IMR-90 (cell line): Measurements from ENCODE around the gene WDR70. TPM values are rescaled to one million over a fixed set of nuclear protein-coding genes. Genes with fewer than 3 reads are reported as not detected.

Experiments
- ATAC-seq: fragments of 200-7000 bp; cut with Tn5 transposase; 2 replicates; pipeline ENCODE4 v1.9.1; 2020; ENCODE audit warnings: low read depth, mild to moderate bottlenecking, moderate library complexity
- BruUV-seq: library from RNA; stranded (reverse); fragments of 400-500 nt; replicated peaks from 2 replicates; lab custom pipeline; 2021; lab: Mats Ljungman, UMichigan
- CTCF ChIA-PET: fragments of 300-600 bp; formaldehyde crosslinking; extraction: SDS; loops from one replicate; lab custom pipeline; 2021; ENCODE audit warnings: antibody characterized with exemption; lab: Yijun Ruan, JAX
- POLR2A ChIA-PET: fragments of 300-600 bp; sonication (Branson Sonifier 250); formaldehyde crosslinking; loops from one replicate; lab custom pipeline; 2022; ENCODE audit warnings: antibody characterized with exemption; ENCODE audit not compliant: unreplicated experiment; lab: Charles Lee
- DNase-seq: peaks from one replicate; pipeline ENCODE4 v3.0.0; 2013
- H2AFZ ChIP-seq: replicated peaks from 2 replicates; pipeline ENCODE3; 2013; ENCODE audit warnings: low read length, mild to moderate bottlenecking; ENCODE audit not compliant: poor library complexity
- H2AK5ac ChIP-seq: 2 replicates; pipeline ENCODE4 v1.6.1; 2013; ENCODE audit warnings: low read depth, low read length, inconsistent platforms
- H2AK9ac ChIP-seq: replicated peaks from 2 replicates; pipeline ENCODE3; 2013; ENCODE audit warnings: mild to moderate bottlenecking, low read depth, low read length, moderate library complexity; ENCODE audit not compliant: poor library complexity
- H2BK120ac ChIP-seq: 2 replicates; pipeline ENCODE4 v1.6.1; 2013; ENCODE audit warnings: low read depth, low read length, inconsistent platforms
- H2BK15ac ChIP-seq: 3 replicates; pipeline ENCODE4 v1.6.1; 2013; ENCODE audit warnings: low read depth, low read length, inconsistent platforms
- H2BK20ac ChIP-seq: 2 replicates; pipeline ENCODE4 v1.6.1; 2013; ENCODE audit warnings: low read depth, mild to moderate bottlenecking, inconsistent platforms, low read length, moderate library complexity
- H2BK5ac ChIP-seq: 2 replicates; pipeline ENCODE4 v1.6.1; 2013; ENCODE audit warnings: mild to moderate bottlenecking, low read depth, low read length, inconsistent platforms; ENCODE audit not compliant: poor library complexity, severe bottlenecking
- H3K14ac ChIP-seq: replicated peaks from 2 replicates; pipeline ENCODE4 v1.6.1; 2013; ENCODE audit warnings: low read depth, low read length, inconsistent platforms
- H3K18ac ChIP-seq: 2 replicates; pipeline ENCODE4 v1.6.1; 2013; ENCODE audit warnings: low read depth, low read length, control low read depth
- H3K23ac ChIP-seq: 2 replicates; pipeline ENCODE4 v1.6.1; 2013; ENCODE audit warnings: low read depth, low read length, inconsistent platforms
- H3K27ac ChIP-seq: 2 replicates; pipeline ENCODE4 v1.5.1; 2013; ENCODE audit warnings: mild to moderate bottlenecking, control low read depth, low read length; ENCODE audit not compliant: insufficient read depth
- H3K27me3 ChIP-seq: 2 replicates; pipeline ENCODE4 v1.6.1; 2013; ENCODE audit warnings: low read length; ENCODE audit not compliant: control insufficient read depth, insufficient read depth
- H3K36me3 ChIP-seq: 2 replicates; pipeline ENCODE4 v1.6.1; 2013; ENCODE audit warnings: low read length, mixed read lengths; ENCODE audit not compliant: control insufficient read depth, insufficient read depth
- H3K4ac ChIP-seq: 2 replicates; pipeline ENCODE4 v1.6.1; 2013; ENCODE audit warnings: low read depth, low read length, inconsistent platforms
- H3K4me1 ChIP-seq: 2 replicates; pipeline ENCODE4 v1.6.1; 2013; ENCODE audit warnings: low read length, mixed read lengths; ENCODE audit not compliant: control insufficient read depth, insufficient read depth
- H3K4me2 ChIP-seq: 2 replicates; pipeline ENCODE4 v1.6.1; 2013; ENCODE audit warnings: low read depth, mild to moderate bottlenecking, control low read depth, low read length, moderate library complexity
- H3K4me3 ChIP-seq: 2 replicates; pipeline ENCODE4 v1.5.1; 2013; ENCODE audit warnings: low read depth, mild to moderate bottlenecking, control low read depth, low read length, moderate library complexity; ENCODE audit not compliant: insufficient read depth
- H3K56ac ChIP-seq: 2 replicates; pipeline ENCODE4 v1.6.1; 2013; ENCODE audit warnings: low read length, inconsistent platforms; ENCODE audit not compliant: insufficient read depth; ENCODE audit errors: extremely low read depth
- H3K79me1 ChIP-seq, 2 experiments: 2 replicates each; pipeline ENCODE4 v1.6.1; 2013; ENCODE audit warnings: low read length in 2 of 2, inconsistent platforms in 1 of 2, low read depth in 1 of 2
- H3K9ac ChIP-seq: 2 replicates; pipeline ENCODE4 v1.6.1; 2013; ENCODE audit warnings: low read depth, low read length, control low read depth
- H3K9me1 ChIP-seq: 2 replicates; pipeline ENCODE4 v1.6.1; 2013; ENCODE audit warnings: low read length, inconsistent platforms; ENCODE audit not compliant: insufficient read depth
- H3K9me3 ChIP-seq: 2 replicates; pipeline ENCODE4 v1.6.1; 2013; ENCODE audit warnings: low read length; ENCODE audit not compliant: control insufficient read depth, insufficient read depth
- H4K20me1 ChIP-seq: 2 replicates; pipeline ENCODE4 v1.6.1; 2013; ENCODE audit warnings: low read length, inconsistent platforms; ENCODE audit not compliant: insufficient read depth
- H4K5ac ChIP-seq: 2 replicates; pipeline ENCODE4 v1.6.1; 2013; ENCODE audit warnings: mild to moderate bottlenecking, low read depth, low read length, control low read depth
- H4K8ac ChIP-seq, 2 experiments: 2 replicates each; pipeline ENCODE4 v1.6.1; 2013; ENCODE audit warnings: low read depth in 2 of 2, low read length in 2 of 2, control low read depth in 1 of 2, inconsistent platforms in 1 of 2
- H4K91ac ChIP-seq: 2 replicates; pipeline ENCODE4 v1.6.1; 2013; ENCODE audit warnings: low read depth, low read length, inconsistent platforms; ENCODE audit not compliant: insufficient read depth
- BHLHE40 ChIP-seq: fragments of 150-350 bp; IDR thresholded peaks from 2 replicates; pipeline ENCODE4 v1.6.1; 2016; ENCODE audit warnings: mild to moderate bottlenecking, low read depth, low read length
- FOS ChIP-seq: fragments of 150-350 bp; IDR thresholded peaks from 2 replicates; pipeline ENCODE4 v1.6.1; 2016; ENCODE audit warnings: low read depth, low read length
- MXI1 ChIP-seq: IDR thresholded peaks from 2 replicates; pipeline ENCODE4 v1.6.1; 2012; ENCODE audit warnings: low read depth, mild to moderate bottlenecking, low read length, moderate library complexity, borderline replicate concordance
- NFE2L2 ChIP-seq: fragments of 150-350 bp; IDR thresholded peaks from 2 replicates; pipeline ENCODE4 v1.6.1; 2016; ENCODE audit warnings: low read depth, mild to moderate bottlenecking, low read length
- RAD21 ChIP-seq: IDR thresholded peaks from 2 replicates; pipeline ENCODE4 v1.6.1; 2012; ENCODE audit warnings: low read length, improper control_type of control experiment
- WGBS, 2 experiments: methylation state at CpG; one replicate each; pipeline versions ENCODE4 v1.1.5 to v1.1.7; 2013; ENCODE audit warnings: missing lambda C conversion rate in 2 of 2; ENCODE audit not compliant: insufficient read length in 1 of 2; ENCODE audit errors: extremely low coverage in 2 of 2; 5-methylcytosine and 5-hydroxymethylcytosine counted together
- dilution Hi-C: fragments of 300-500 bp; cut with HindIII; formaldehyde crosslinking; loops from one replicate; pipeline ENCODE4 v1.14.3; 2018; ENCODE audit warnings: low sequenced_read_pairs; ENCODE audit not compliant: unreplicated experiment
- in situ Hi-C: fragments of 300-500 bp; cut with MboI; formaldehyde crosslinking; loops from 3 replicates; pipeline ENCODE4 v1.14.3; 2019; ENCODE audit warnings: low sequenced_read_pairs, inconsistent platforms, mixed read lengths
- intact Hi-C: fragments of 100-400 bp; cut with micrococcal nuclease; formaldehyde crosslinking; loops from 2 replicates; pipeline ENCODE4 v1.10.0; 2022
- polyA plus RNA-seq, 3 experiments: library from polyadenylated mRNA; depleted of rRNA; stranded (reverse); fragments of >200 nt; gene quantifications; 2 replicates each; pipeline ENCODE4 v1.2.3, GENCODE V29; 2012; ENCODE audit warnings: low replicate concordance in 1 of 3
- total RNA-seq: library from RNA; depleted of rRNA; stranded (reverse); fragments of >200 nt; gene quantifications from 2 replicates; pipeline ENCODE4 v1.2.3, GENCODE V29; 2012

WDR70 gene
- total and polyA plus RNA-seq, 2 of the 4 experiments (the other 2 are of a cell fraction), result 16.7 to 29.9 TPM

- no peak overlapping the region for H2AK9ac ChIP-seq
- no peaks in the 10 kb centered on the region for H4K20me1 ChIP-seq
- H2BK5ac ChIP-seq, result no peak overlapping the region
- no peak overlapping the region for H3K27ac ChIP-seq
- H3K79me1 ChIP-seq, result no peaks in the 10 kb centered on the region; a peak in 1 of 4 replicates
- no CpG with 5 or more reads among the region's 1 CpG for WGBS, 2 experiments
- H3K27me3 ChIP-seq, result no peaks in the 10 kb centered on the region
- dilution Hi-C loops (no loop called here), intact Hi-C loops (no loop called here), in situ Hi-C loops (no loop called here)
- no peak overlapping the region for H3K18ac ChIP-seq
- DNase-seq, result no peak
- H3K56ac ChIP-seq, result no peak overlapping the region
- no peak overlapping the region for H2AK5ac ChIP-seq
- ATAC-seq, result no peak
- no peak overlapping the region for H4K5ac ChIP-seq
- no peak overlapping the region for H2BK120ac ChIP-seq
- no peak overlapping the region for H3K4ac ChIP-seq
- no peak overlapping the region for H4K91ac ChIP-seq
- no peak overlapping the region for H2BK20ac ChIP-seq
- no peak overlapping the region for H2AFZ ChIP-seq
- H3K9me1 ChIP-seq, result no peaks in the 10 kb centered on the region
- H3K4me3 ChIP-seq, result no peak overlapping the region
- no peaks in the 10 kb centered on the region for H3K9me3 ChIP-seq
- ChIA-PET POLR2A (no interaction called here), CTCF (interaction anchor here (0.6 kb wide), 1 partner anchor 168 kb away, joined by 4 read pairs; no protein-coding TSS in a partner anchor)
- H3K36me3 ChIP-seq, result no peaks in the 10 kb centered on the region
- no TSS peak for BruUV-seq
- no peak overlapping the region for H3K23ac ChIP-seq
- H3K14ac ChIP-seq, result no peak overlapping the region
- no peak overlapping the region for H3K9ac ChIP-seq
- no peak for TF ChIP-seq MXI1
- no peak for TF ChIP-seq NFE2L2
- no peak for TF ChIP-seq FOS
- no peak for TF ChIP-seq RAD21
- TF ChIP-seq BHLHE40, result no peak
- no peak overlapping the region for H3K4me2 ChIP-seq
- H3K4me1 ChIP-seq, result no peaks in the 10 kb centered on the region
- no peak overlapping the region for H4K8ac ChIP-seq
- H2BK15ac ChIP-seq, result no peak overlapping the region
These were observed 224.0 kb downstream of the WDR70 start for GRCh38 chr5:37603072-37603471.
